Ishikawa (cell line): ENCODE data around the gene AQP12A.
A peak's percentile ranks its signal among the peaks of the same experiment; 100 is the strongest.

ENCODE experiments used
- CEBPB ChIP-seq: IDR thresholded peaks from 2 replicates; pipeline ENCODE4 v1.6.1; 2012
- CREB1 ChIP-seq: IDR thresholded peaks from 2 replicates; pipeline ENCODE4 v1.6.1; 2012; ENCODE audit warnings: low read depth
- EGR1 ChIP-seq: IDR thresholded peaks from 2 replicates; pipeline ENCODE4 v1.6.1; 2012
- EP300 ChIP-seq: IDR thresholded peaks from 2 replicates; pipeline ENCODE4 v1.6.1; 2012; ENCODE audit warnings: borderline replicate concordance
- FOXM1 ChIP-seq: IDR thresholded peaks from 2 replicates; pipeline ENCODE4 v1.6.1; 2012; ENCODE audit warnings: low read depth, borderline replicate concordance
- MAX ChIP-seq: IDR thresholded peaks from 2 replicates; pipeline ENCODE4 v1.6.1; 2012
- NFIC ChIP-seq: IDR thresholded peaks from 2 replicates; pipeline ENCODE4 v1.6.1; 2012
- RAD21 ChIP-seq: IDR thresholded peaks from 2 replicates; pipeline ENCODE4 v1.6.1; 2012; ENCODE audit warnings: low read depth
- REST ChIP-seq: IDR thresholded peaks from 2 replicates; pipeline ENCODE4 v1.6.1; 2012; ENCODE audit warnings: low read depth, mild to moderate bottlenecking
- TAF1 ChIP-seq: IDR thresholded peaks from 2 replicates; pipeline ENCODE4 v1.6.1; 2012; ENCODE audit warnings: low read depth, mild to moderate bottlenecking
- TCF12 ChIP-seq: IDR thresholded peaks from 2 replicates; pipeline ENCODE4 v1.6.1; 2012; ENCODE audit warnings: low read depth
- TEAD4 ChIP-seq: IDR thresholded peaks from 2 replicates; pipeline ENCODE4 v1.6.1; 2012
- USF1 ChIP-seq: IDR thresholded peaks from 2 replicates; pipeline ENCODE4 v1.6.1; 2012
- YY1 ChIP-seq: IDR thresholded peaks from 2 replicates; pipeline ENCODE4 v1.6.1; 2012; ENCODE audit warnings: low read depth
- ZBTB7A ChIP-seq: IDR thresholded peaks from 2 replicates; pipeline ENCODE4 v1.6.1; 2012; ENCODE audit warnings: low read depth

Gene AQP12A

GRCh38 chr2:240646176-240646899 is 45.3 kb upstream of the AQP12A start:
- TF ChIP-seq TCF12 (no peak), CREB1 (peak; percentile 24; the same call in 1 of the 2 replicates)

- no peak for TF ChIP-seq TCF12
- TF ChIP-seq EGR1 = no peak
- no peak for TF ChIP-seq CREB1
These were observed 44.7 kb upstream of the AQP12A start for GRCh38 chr2:240646900-240647502.

GRCh38 chr2:240647503-240648154 is 44.0 kb upstream of the AQP12A start:
- TF ChIP-seq USF1 (no peak), REST (no peak), TCF12 (no peak), TAF1 (no peak), ZBTB7A (no peak), MAX (no peak), YY1 (no peak), EGR1 (no peak), EP300 (no peak), RAD21 (no peak)

GRCh38 chr2:240648155-240648649 is 43.5 kb upstream of the AQP12A start:
- TF ChIP-seq FOXM1 (no peak), EGR1 (no peak), MAX (no peak), TEAD4 (no peak), REST (no peak), NFIC (no peak), TAF1 (no peak), ZBTB7A (no peak)

GRCh38 chr2:240648650-240649275 is 42.9 kb upstream of the AQP12A start:
- TF ChIP-seq CREB1 = no peak
- TF ChIP-seq EGR1 = no peak
- no peak for TF ChIP-seq CEBPB
- TF ChIP-seq REST = no peak
- TF ChIP-seq RAD21 = no peak
- TF ChIP-seq ZBTB7A = no peak
